GM18519 (cell line): ENCODE measurements around the gene EPB41L2.

ENCODE experiments used
- ATAC-seq: cut with Tn5 transposase; IDR thresholded peaks from one replicate; pipeline ENCODE4 v1.9.1; 2021; ENCODE audit warnings: mild to moderate bottlenecking, moderate library complexity; ENCODE audit not compliant: unreplicated experiment, low FRiP score

The EPB41L2 gene

GRCh38 chr6:131062241-131063027 lies 611 bp downstream of the EPB41L2 start:
- ATAC-seq: no peak

GRCh38 chr6:131061751-131062119 lies 1.3 kb downstream of the EPB41L2 start:
- no peak for ATAC-seq

- ATAC-seq: no peak
Measured at GRCh38 chr6:131061041-131061750, 1.8 kb downstream of the EPB41L2 start.

GRCh38 chr6:131060311-131060710 lies 2.7 kb downstream of the EPB41L2 start:
- ATAC-seq: no peak

GRCh38 chr6:131059486-131059885 lies 3.6 kb downstream of the EPB41L2 start:
- ATAC-seq: no peak

GRCh38 chr6:131058236-131058635 lies 4.8 kb downstream of the EPB41L2 start:
- ATAC-seq: no peak

GRCh38 chr6:131054392-131055250 lies 8.4 kb downstream of the EPB41L2 start:
- no peak for ATAC-seq

GRCh38 chr6:131053546-131054240 lies 9.4 kb downstream of the EPB41L2 start:
- no peak for ATAC-seq

GRCh38 chr6:131052181-131052580 lies 10.9 kb downstream of the EPB41L2 start:
- no peak for ATAC-seq

- ATAC-seq: no peak
Measured at GRCh38 chr6:131051341-131051740, 11.7 kb downstream of the EPB41L2 start.

GRCh38 chr6:131049608-131050007 lies 13.4 kb downstream of the EPB41L2 start:
- no peak for ATAC-seq

- ATAC-seq: no peak
Measured at GRCh38 chr6:131048933-131049515, 14.0 kb downstream of the EPB41L2 start.

GRCh38 chr6:131048459-131048858 lies 14.6 kb downstream of the EPB41L2 start:
- ATAC-seq: no peak

GRCh38 chr6:131045139-131045538 lies 17.9 kb downstream of the EPB41L2 start:
- ATAC-seq: no peak

GRCh38 chr6:131043902-131044447 lies 19.1 kb downstream of the EPB41L2 start:
- no peak for ATAC-seq

GRCh38 chr6:131042664-131043063 lies 20.4 kb downstream of the EPB41L2 start:
- no peak for ATAC-seq

GRCh38 chr6:131041814-131042213 lies 21.2 kb downstream of the EPB41L2 start:
- ATAC-seq: no peak

- no peak for ATAC-seq
Measured at GRCh38 chr6:131040866-131041265, 22.2 kb downstream of the EPB41L2 start.

- no peak for ATAC-seq
Measured at GRCh38 chr6:131039345-131039680, 23.7 kb downstream of the EPB41L2 start.
